Kidney epithelial cell (primary cell): ENCODE results near the gene FBXO21. TPM values are rescaled to one million over a fixed set of nuclear protein-coding genes. Genes with fewer than 3 reads are reported as not detected.
A peak's percentile ranks its signal among the peaks of the same experiment; 100 is the strongest.

Experiments
- DNase-seq: peaks from one replicate; pipeline ENCODE4 v3.0.0-alpha.2; 2010; ENCODE audit warnings: low read depth
- H3K27me3 ChIP-seq: 2 replicates; pipeline ENCODE4 v1.6.0; 2011; ENCODE audit warnings: low read length; ENCODE audit not compliant: control insufficient read depth, insufficient read depth
- H3K36me3 ChIP-seq: 2 replicates; pipeline ENCODE4 v1.5.1; 2011; ENCODE audit warnings: low read length; ENCODE audit not compliant: control insufficient read depth, insufficient read depth
- H3K4me3 ChIP-seq: 2 replicates; pipeline ENCODE4 v1.5.1; 2011; ENCODE audit warnings: low read depth, mild to moderate bottlenecking, control low read depth, low read length
- CTCF ChIP-seq: IDR thresholded peaks from 2 replicates; pipeline ENCODE4 v1.5.1; 2011; ENCODE audit warnings: mild to moderate bottlenecking, moderate library complexity, low read length, control low read depth, inconsistent platforms; ENCODE audit not compliant: insufficient read depth, poor library complexity, severe bottlenecking
- total RNA-seq: library from RNA; depleted of rRNA; stranded (reverse); fragments of >200 nt; gene quantifications from 2 replicates; pipeline ENCODE4 v1.2.3, GENCODE V29; 2015

The FBXO21 gene
- 72.8 and 82.1 TPM in 2 replicates for total RNA-seq

GRCh38 chr12:117190210-117190781 is at the start of gene FBXO21:
TSS of gene FBXO21 (minus strand) at chr12:117190470. CDS start at chr12:117190456, 14 bp downstream.
- Histone ChIP-seq H3K27me3 (no peaks in the 10 kb centered on the region), H3K36me3 (no peaks in the 10 kb centered on the region), H3K4me3 (peak within 1 kb of the TSS; percentile 99)
- no peak for TF ChIP-seq CTCF
- DNase-seq = peak; percentile 9

- no peaks in the 10 kb centered on the region for H3K36me3 ChIP-seq
- peak; percentile 23 for DNase-seq
- TF ChIP-seq CTCF = peak; percentile 87
- H3K27me3 ChIP-seq = no peaks in the 10 kb centered on the region
- H3K4me3 ChIP-seq = no peak overlapping the region
Measured at GRCh38 chr12:117236456-117237001, 46.3 kb upstream of the FBXO21 start.

- H3K27me3 ChIP-seq = no peaks in the 10 kb centered on the region
- H3K36me3 ChIP-seq = no peaks in the 10 kb centered on the region
- H3K4me3 ChIP-seq = no peak overlapping the region
- no peak for TF ChIP-seq CTCF
- no peak for DNase-seq
Measured at GRCh38 chr12:117235261-117235660, 45.0 kb upstream of the FBXO21 start.

GRCh38 chr12:117234441-117234840 is 44.2 kb upstream of the FBXO21 start:
- no peaks in the 10 kb centered on the region for H3K27me3 ChIP-seq
- DNase-seq = no peak
- H3K36me3 ChIP-seq = no peaks in the 10 kb centered on the region
- H3K4me3 ChIP-seq = no peak overlapping the region
- TF ChIP-seq CTCF = no peak

- no peak for DNase-seq
Measured at GRCh38 chr12:117231750-117232149, 41.5 kb upstream of the FBXO21 start.

More at GRCh38 chr12:117231750-117232149, 41.5 kb upstream of the FBXO21 start:
- peak; percentile 5 for TF ChIP-seq CTCF
- H3K36me3 ChIP-seq = no peaks in the 10 kb centered on the region
- peaks cover 2% of the 10 kb centered on the region for H3K27me3 ChIP-seq
- H3K4me3 ChIP-seq = no peak overlapping the region
